Naive B cell (primary cell): ENCODE measurements around the gene SUMF2. TPM values are rescaled to one million over a fixed set of nuclear protein-coding genes. Genes with fewer than 3 reads are reported as not detected.
"Not testable (repeated sequence)": the region's sequence is repeated elsewhere in the genome, so short reads cannot be mapped to it uniquely, and the experiment has no call there.

Source experiments
- ATAC-seq, 2 donors: fragments of 150-1000 bp; cut with Tn5 transposase; 2 replicates each; pipeline ENCODE4 v1.10.0; 2021; ENCODE audit warnings: low read depth in 2 of 2, mild to moderate bottlenecking in 2 of 2, moderate library complexity in 2 of 2
- DNase-seq: peaks from one replicate; pipeline ENCODE4 v3.0.0; 2022
- H3K27ac Mint-ChIP-seq, 6 donors: one replicate each; pipeline ENCODE4 v1.8.0; 2020 to 2022; ENCODE audit warnings: mild to moderate bottlenecking in 6 of 6, mixed read lengths in 6 of 6, moderate library complexity in 5 of 6, inconsistent platforms in 2 of 6
- H3K27me3 Mint-ChIP-seq, 3 donors: one replicate each; pipeline ENCODE4 v1.8.0; 2021 to 2022; ENCODE audit warnings: mixed read lengths in 3 of 3, mild to moderate bottlenecking in 1 of 3
- H3K36me3 Mint-ChIP-seq, 2 donors: one replicate each; pipeline ENCODE4 v1.8.0; 2020 to 2022; ENCODE audit warnings: mixed read lengths in 2 of 2, inconsistent platforms in 1 of 2, mild to moderate bottlenecking in 1 of 2
- H3K4me1 Mint-ChIP-seq, 3 donors: one replicate each; pipeline ENCODE4 v1.8.0; 2020 to 2022; ENCODE audit warnings: mixed read lengths in 3 of 3, inconsistent platforms in 1 of 3, mild to moderate bottlenecking in 1 of 3, moderate library complexity in 1 of 3
- H3K4me3 Mint-ChIP-seq, 8 donors: one replicate each; pipeline ENCODE4 v1.8.0; 2020 to 2022; ENCODE audit warnings: mild to moderate bottlenecking in 8 of 8, mixed read lengths in 8 of 8, moderate library complexity in 8 of 8, inconsistent platforms in 2 of 8
- H3K9me3 Mint-ChIP-seq, 7 donors: one replicate each; pipeline ENCODE4 v1.8.0; 2020 to 2022; ENCODE audit warnings: mixed read lengths in 7 of 7, mild to moderate bottlenecking in 5 of 7, inconsistent platforms in 2 of 7, moderate library complexity in 1 of 7
- polyA plus RNA-seq, 6 donors: library from polyadenylated mRNA; unstranded; fragments of 300-500 nt; fragmentation: Illumina TruSeq; gene quantifications; one replicate each; pipeline ENCODE4 v1.2.3, GENCODE V29; 2021; ENCODE audit warnings: low read depth in 6 of 6

SUMF2 gene
- polyA plus RNA-seq, 6 donors from 2014 or later: 48.2 to 143 (median 132) TPM

GRCh38 chr7:56047446-56048116 lies 16.5 kb upstream of the SUMF2 start:
- not testable (repeated sequence) for H3K27me3 Mint-ChIP-seq, H3K36me3 Mint-ChIP-seq, H3K4me3 Mint-ChIP-seq, H3K9me3 Mint-ChIP-seq, DNase-seq, ATAC-seq
- Mint-ChIP-seq H3K27ac (peak overlapping the region in 1 of 6 donors; percentile 27), H3K4me1 (peaks cover 5 to 18% (median 15%) of the 10 kb centered on the region in 3 donors)

- Mint-ChIP-seq H3K9me3 (no peaks in the 10 kb centered on the region), H3K36me3 (no peaks in the 10 kb centered on the region), H3K27ac (peak overlapping the region in 1 of 6 donors; percentile 39), H3K27me3 (no peaks in the 10 kb centered on the region), H3K4me1 (peaks cover 5 to 25% (median 15%) of the 10 kb centered on the region in 3 donors), H3K4me3 (peak overlapping the region in 1 of 8 donors; percentile 62)
- DNase-seq (no peak), ATAC-seq (no peak)
These were observed 15.8 kb upstream of the SUMF2 start for GRCh38 chr7:56048245-56048644.

GRCh38 chr7:56048763-56049162 lies 15.3 kb upstream of the SUMF2 start:
- not testable (repeated sequence) for H3K9me3 Mint-ChIP-seq, H3K27me3 Mint-ChIP-seq, DNase-seq, ATAC-seq, H3K36me3 Mint-ChIP-seq, H3K27ac Mint-ChIP-seq
- Mint-ChIP-seq H3K4me3 (peak overlapping the region in 3 of 8 donors; percentile 19 to 62 (median 57)), H3K4me1 (peaks cover 5 to 29% (median 15%) of the 10 kb centered on the region in 3 donors)

- Mint-ChIP-seq H3K9me3 (no peaks in the 10 kb centered on the region), H3K27ac (peak overlapping the region; percentile 20 to 97 (median 96)), H3K27me3 (no peaks in the 10 kb centered on the region), H3K4me3 (peak overlapping the region; percentile 81 to 99 (median 96)), H3K36me3 (no peaks in the 10 kb centered on the region), H3K4me1 (peaks cover 5 to 31% (median 21%) of the 10 kb centered on the region in 3 donors)
- ATAC-seq (no peak), DNase-seq (no peak)
These were observed 13.1 kb upstream of the SUMF2 start for GRCh38 chr7:56051053-56051338.

GRCh38 chr7:56051339-56052191 lies 12.5 kb upstream of the SUMF2 start, which contains the start of the genes CCT6A and PSPH:
Gene CCT6A (plus strand): TSS chr7:56051765. CDS start chr7:56051849, 84 bp downstream.
Gene PSPH (minus strand): TSS chr7:56051444. CDS start chr7:56021212, 30,232 bp downstream.
- Mint-ChIP-seq H3K27me3 (no peaks in the 10 kb centered on the region), H3K9me3 (no peaks in the 10 kb centered on the region), H3K36me3 (no peaks in the 10 kb centered on the region), H3K4me1 (peaks cover 5 to 31% (median 21%) of the 10 kb centered on the region in 3 donors), H3K4me3 (peak within 1 kb of the TSS; percentile 81 to 99 (median 96)), H3K27ac (peak within 1 kb of the TSS; percentile 80 to 97 (median 96))
- peak; percentile 86 to 87 for ATAC-seq
- DNase-seq: peak; percentile 87

GRCh38 chr7:56053379-56053778 lies 10.7 kb upstream of the SUMF2 start:
- Mint-ChIP-seq H3K27ac (peak overlapping the region in 3 of 6 donors; percentile 21 to 89 (median 78)), H3K36me3 (peaks cover 6 to 8% of the 10 kb centered on the region in 2 donors), H3K4me3 (peak overlapping the region in 5 of 8 donors; percentile 24 to 98 (median 35)), H3K4me1 (peaks cover 5 to 31% (median 21%) of the 10 kb centered on the region in 3 donors), H3K27me3 (no peaks in the 10 kb centered on the region), H3K9me3 (no peaks in the 10 kb centered on the region)
- DNase-seq (no peak), ATAC-seq (no peak)

GRCh38 chr7:56053993-56054392 lies 10.1 kb upstream of the SUMF2 start:
- Mint-ChIP-seq H3K4me1 (peaks cover 5 to 31% (median 21%) of the 10 kb centered on the region in 3 donors), H3K4me3 (peak overlapping the region in 5 of 8 donors; percentile 15 to 68 (median 29)), H3K36me3 (peaks cover 8% of the 10 kb centered on the region in 2 donors), H3K27ac (no peak overlapping the region), H3K27me3 (no peaks in the 10 kb centered on the region), H3K9me3 (no peaks in the 10 kb centered on the region)
- DNase-seq (no peak), ATAC-seq (no peak)

GRCh38 chr7:56062382-56062781 lies 1.7 kb upstream of the SUMF2 start:
- H3K27ac Mint-ChIP-seq: peak overlapping the region in 4 of 6 donors; percentile 41 to 79 (median 76)
- no peak for DNase-seq
- H3K27me3 Mint-ChIP-seq: no peaks in the 10 kb centered on the region
- ATAC-seq: no peak
- peaks cover 8 to 16% of the 10 kb centered on the region in 2 donors for H3K36me3 Mint-ChIP-seq
- H3K4me1 Mint-ChIP-seq: peaks cover 17 to 21% (median 19%) of the 10 kb centered on the region in 3 donors
- H3K9me3 Mint-ChIP-seq: no peaks in the 10 kb centered on the region
- peak overlapping the region in 3 of 8 donors; percentile 12 to 71 (median 20) for H3K4me3 Mint-ChIP-seq

- Mint-ChIP-seq H3K4me3 (peak overlapping the region; percentile 85 to 99 (median 94)), H3K9me3 (no peaks in the 10 kb centered on the region), H3K27me3 (no peaks in the 10 kb centered on the region), H3K4me1 (peaks cover 17 to 21% (median 19%) of the 10 kb centered on the region in 3 donors), H3K27ac (peak overlapping the region; percentile 49 to 96 (median 92)), H3K36me3 (peaks cover 1 to 16% of the 10 kb centered on the region in 2 donors)
- DNase-seq (no peak), ATAC-seq (no peak)
These were observed 595 bp upstream of the SUMF2 start for GRCh38 chr7:56063500-56063881.

GRCh38 chr7:56066376-56066775 lies 2.3 kb downstream of the SUMF2 start:
- Mint-ChIP-seq H3K4me3 (peak overlapping the region in 2 of 8 donors; percentile 60 to 74), H3K27ac (peak overlapping the region in 1 of 6 donors; percentile 5), H3K36me3 (peaks cover 5 to 16% of the 10 kb centered on the region in 2 donors), H3K4me1 (peaks cover 17 to 21% (median 19%) of the 10 kb centered on the region in 3 donors)
- not testable (repeated sequence) for ATAC-seq, H3K9me3 Mint-ChIP-seq, H3K27me3 Mint-ChIP-seq, DNase-seq

GRCh38 chr7:56074371-56074791 lies 10.3 kb downstream of the SUMF2 start:
- Mint-ChIP-seq H3K27ac (peak overlapping the region in 4 of 6 donors; percentile 5 to 78 (median 33)), H3K9me3 (no peaks in the 10 kb centered on the region), H3K27me3 (no peaks in the 10 kb centered on the region), H3K36me3 (peaks cover 5 to 12% of the 10 kb centered on the region in 2 donors), H3K4me3 (peak overlapping the region in 1 of 8 donors; percentile 16), H3K4me1 (peaks cover 4 to 12% (median 8%) of the 10 kb centered on the region in 3 donors)
- ATAC-seq: peak; percentile 82 to 88
- peak; percentile 63 for DNase-seq

GRCh38 chr7:56077681-56078080 lies 13.6 kb downstream of the SUMF2 start:
- Mint-ChIP-seq H3K27ac (peak overlapping the region in 1 of 6 donors; percentile 47), H3K4me1 (peaks cover 4 to 12% (median 8%) of the 10 kb centered on the region in 3 donors), H3K27me3 (no peaks in the 10 kb centered on the region), H3K4me3 (no peak overlapping the region), H3K36me3 (peaks cover 0 to 14% of the 10 kb centered on the region in 2 donors), H3K9me3 (no peaks in the 10 kb centered on the region)
- DNase-seq (no peak), ATAC-seq (no peak)

GRCh38 chr7:56078196-56078595 lies 14.1 kb downstream of the SUMF2 start:
- no peak for DNase-seq

More at GRCh38 chr7:56078196-56078595, 14.1 kb downstream of the SUMF2 start:
- no peak for ATAC-seq
- Mint-ChIP-seq H3K27me3 (no peaks in the 10 kb centered on the region), H3K36me3 (peaks cover 0 to 9% of the 10 kb centered on the region in 2 donors), H3K4me3 (no peak overlapping the region), H3K27ac (no peak overlapping the region), H3K4me1 (peaks cover 4 to 7% (median 5%) of the 10 kb centered on the region in 3 donors), H3K9me3 (no peaks in the 10 kb centered on the region)
